Globus pallidus (tissue), 1 donor: ENCODE measurements around the gene SCYL1.

Source experiments
- DNase-seq: peaks from one replicate; pipeline ENCODE4 v3.0.0-alpha.2; 2015; ENCODE audit warnings: low spot score

The SCYL1 gene

GRCh38 chr11:65569973-65570918, 45.4 kb downstream of the SCYL1 start, which contains the start of gene ZNRD2:
TSS of gene ZNRD2 (plus strand) at chr11:65570477. CDS start at chr11:65570492, 15 bp downstream.
- peak; percentile 98 for DNase-seq

GRCh38 chr11:65571420-65571819, 46.5 kb downstream of the SCYL1 start:
- no peak for DNase-seq

GRCh38 chr11:65571940-65572339, 47.1 kb downstream of the SCYL1 start:
- DNase-seq = no peak

- DNase-seq = peak; percentile 88
These were observed 47.6 kb downstream of the SCYL1 start, which contains the start of gene FAM89B for GRCh38 chr11:65572356-65573051. TSS of gene FAM89B (plus strand) at chr11:65572538. CDS start at chr11:65572670, 132 bp downstream.

- DNase-seq = no peak
These were observed 48.7 kb downstream of the SCYL1 start for GRCh38 chr11:65573391-65574079.

- DNase-seq = peak; percentile 70
These were observed 49.4 kb downstream of the SCYL1 start for GRCh38 chr11:65574109-65574810.

- no peak for DNase-seq
These were observed 50.1 kb downstream of the SCYL1 start for GRCh38 chr11:65574811-65575567.

- DNase-seq = no peak
These were observed 50.8 kb downstream of the SCYL1 start, which contains the start of gene EHBP1L1 for GRCh38 chr11:65575568-65576231. TSS of gene EHBP1L1 (plus strand) at chr11:65576053. CDS start at chr11:65576303, 250 bp downstream.

- DNase-seq = no peak
These were observed 51.5 kb downstream of the SCYL1 start for GRCh38 chr11:65576232-65576866.

GRCh38 chr11:65576867-65577755, 52.2 kb downstream of the SCYL1 start:
- DNase-seq = no peak

GRCh38 chr11:65577756-65578109, 52.9 kb downstream of the SCYL1 start:
- no peak for DNase-seq

- no peak for DNase-seq
These were observed 53.3 kb downstream of the SCYL1 start for GRCh38 chr11:65578134-65578533.

GRCh38 chr11:65578667-65579066, 53.8 kb downstream of the SCYL1 start:
- DNase-seq = no peak

GRCh38 chr11:65579291-65579690, 54.4 kb downstream of the SCYL1 start:
- no peak for DNase-seq

GRCh38 chr11:65580031-65580692, 55.3 kb downstream of the SCYL1 start:
- DNase-seq = no peak

GRCh38 chr11:65580756-65581155, 55.9 kb downstream of the SCYL1 start:
- no peak for DNase-seq

- DNase-seq = no peak
These were observed 57.0 kb downstream of the SCYL1 start for GRCh38 chr11:65581928-65582327.

GRCh38 chr11:65583589-65583988, 58.7 kb downstream of the SCYL1 start:
- DNase-seq = no peak
